Measurements from ENCODE around the gene BPIFB4.
"Not testable (repeated sequence)": the region's sequence is repeated elsewhere in the genome, so short reads cannot be mapped to it uniquely, and the experiment has no call there.

Gene BPIFB4

GRCh38 chr20:33042983-33043730 lies 36.3 kb upstream of the BPIFB4 start:
- H3K27ac ChIP-seq (ENCODE audit: low read length), result no peak overlapping the region
- H3K9ac ChIP-seq (ENCODE audit: low read length in 2 of 2), result no peak overlapping the region
- no peaks in the 10 kb centered on the region for H3K4me1 ChIP-seq (ENCODE audit: control insufficient read depth, insufficient read depth, low read length)
- peaks cover 0 to 3% of the 10 kb centered on the region in 2 donors for H3K27me3 ChIP-seq (ENCODE audit: control insufficient read depth in 1 of 2, insufficient read depth in 2 of 2, low read length in 2 of 2)
- no peak overlapping the region for H3K4me3 ChIP-seq (ENCODE audit: low read length in 2 of 2)
- no peaks in the 10 kb centered on the region for H3K36me3 ChIP-seq (ENCODE audit: control insufficient read depth in 2 of 2, insufficient read depth in 2 of 2, low read length in 2 of 2)
- H3K9me3 ChIP-seq (ENCODE audit: control insufficient read depth in 2 of 2, low read length in 2 of 2), result peaks cover 0 to 11% of the 10 kb centered on the region in 2 donors

- Histone ChIP-seq H3K27ac (ENCODE audit: low read length) (no peak overlapping the region), H3K4me3 (ENCODE audit: low read length in 2 of 2) (no peak overlapping the region), H3K36me3 (ENCODE audit: control insufficient read depth in 2 of 2, insufficient read depth in 2 of 2, low read length in 2 of 2) (no peaks in the 10 kb centered on the region), H3K27me3 (ENCODE audit: control insufficient read depth in 1 of 2, insufficient read depth in 2 of 2, low read length in 2 of 2) (peaks cover 0 to 3% of the 10 kb centered on the region in 2 donors), H3K9ac (ENCODE audit: low read length in 2 of 2) (no peak overlapping the region), H3K9me3 (ENCODE audit: control insufficient read depth in 2 of 2, low read length in 2 of 2) (peaks cover 0 to 11% of the 10 kb centered on the region in 2 donors), H3K4me1 (ENCODE audit: control insufficient read depth, insufficient read depth, low read length) (no peaks in the 10 kb centered on the region)
These were observed 35.7 kb upstream of the BPIFB4 start for GRCh38 chr20:33043731-33044181.

- H3K4me1 ChIP-seq (ENCODE audit: control insufficient read depth, insufficient read depth, low read length); H3K27ac ChIP-seq (ENCODE audit: low read length); H3K27me3 ChIP-seq (ENCODE audit: control insufficient read depth in 1 of 2, insufficient read depth in 2 of 2, low read length in 2 of 2); H3K36me3 ChIP-seq (ENCODE audit: control insufficient read depth in 2 of 2, insufficient read depth in 2 of 2, low read length in 2 of 2); H3K9ac ChIP-seq (ENCODE audit: low read length in 2 of 2); H3K4me3 ChIP-seq (ENCODE audit: low read length in 2 of 2): not testable (repeated sequence)
- H3K9me3 ChIP-seq (ENCODE audit: control insufficient read depth in 2 of 2, low read length in 2 of 2), result peaks cover 0 to 11% of the 10 kb centered on the region in 2 donors
These were observed 34.2 kb upstream of the BPIFB4 start for GRCh38 chr20:33045129-33045721.

GRCh38 chr20:33046412-33046811 lies 33.0 kb upstream of the BPIFB4 start:
- H3K27me3 ChIP-seq (ENCODE audit: control insufficient read depth in 1 of 2, insufficient read depth in 2 of 2, low read length in 2 of 2), result peaks cover 0 to 3% of the 10 kb centered on the region in 2 donors
- peaks cover 0 to 11% of the 10 kb centered on the region in 2 donors for H3K9me3 ChIP-seq (ENCODE audit: control insufficient read depth in 2 of 2, low read length in 2 of 2)
- no peaks in the 10 kb centered on the region for H3K4me1 ChIP-seq (ENCODE audit: control insufficient read depth, insufficient read depth, low read length)
- H3K36me3 ChIP-seq (ENCODE audit: control insufficient read depth in 2 of 2, insufficient read depth in 2 of 2, low read length in 2 of 2), result no peaks in the 10 kb centered on the region
- no peak overlapping the region for H3K4me3 ChIP-seq (ENCODE audit: low read length in 2 of 2)
- H3K27ac ChIP-seq (ENCODE audit: low read length), result no peak overlapping the region
- H3K9ac ChIP-seq (ENCODE audit: low read length in 2 of 2), result no peak overlapping the region

GRCh38 chr20:33051333-33051732 lies 28.1 kb upstream of the BPIFB4 start:
- no peak overlapping the region for H3K27ac ChIP-seq (ENCODE audit: low read length)
- H3K4me1 ChIP-seq (ENCODE audit: control insufficient read depth, insufficient read depth, low read length), result no peaks in the 10 kb centered on the region
- H3K4me3 ChIP-seq (ENCODE audit: low read length in 2 of 2), result no peak overlapping the region
- peaks cover 0 to 5% of the 10 kb centered on the region in 2 donors for H3K27me3 ChIP-seq (ENCODE audit: control insufficient read depth in 1 of 2, insufficient read depth in 2 of 2, low read length in 2 of 2)
- no peak overlapping the region for H3K9ac ChIP-seq (ENCODE audit: low read length in 2 of 2)
- no peaks in the 10 kb centered on the region for H3K36me3 ChIP-seq (ENCODE audit: control insufficient read depth in 2 of 2, insufficient read depth in 2 of 2, low read length in 2 of 2)
- H3K9me3 ChIP-seq (ENCODE audit: control insufficient read depth in 2 of 2, low read length in 2 of 2), result no peaks in the 10 kb centered on the region

GRCh38 chr20:33053291-33054106 lies 25.9 kb upstream of the BPIFB4 start, which contains the start of gene BPIFB3:
Gene BPIFB3, plus strand, starts transcription at chr20:33053903. Its CDS starts 1,533 bp downstream, at chr20:33055436.
- peaks cover 0 to 3% of the 10 kb centered on the region in 2 donors for H3K27me3 ChIP-seq (ENCODE audit: control insufficient read depth in 1 of 2, insufficient read depth in 2 of 2, low read length in 2 of 2)
- H3K4me3 ChIP-seq (ENCODE audit: low read length in 2 of 2), result no peak within 1 kb of the TSS
- H3K36me3 ChIP-seq (ENCODE audit: control insufficient read depth in 2 of 2, insufficient read depth in 2 of 2, low read length in 2 of 2), result no peaks in the 10 kb centered on the region
- H3K9me3 ChIP-seq (ENCODE audit: control insufficient read depth in 2 of 2, low read length in 2 of 2), result no peaks in the 10 kb centered on the region
- H3K4me1 ChIP-seq (ENCODE audit: control insufficient read depth, insufficient read depth, low read length), result no peaks in the 10 kb centered on the region
- no peak within 1 kb of the TSS for H3K27ac ChIP-seq (ENCODE audit: low read length)
- H3K9ac ChIP-seq (ENCODE audit: low read length in 2 of 2), result no peak within 1 kb of the TSS

GRCh38 chr20:33054381-33054780 lies 25.1 kb upstream of the BPIFB4 start:
- Histone ChIP-seq H3K9me3 (ENCODE audit: control insufficient read depth in 2 of 2, low read length in 2 of 2) (no peaks in the 10 kb centered on the region), H3K4me1 (ENCODE audit: control insufficient read depth, insufficient read depth, low read length) (no peaks in the 10 kb centered on the region), H3K9ac (ENCODE audit: low read length in 2 of 2) (no peak overlapping the region), H3K36me3 (ENCODE audit: control insufficient read depth in 2 of 2, insufficient read depth in 2 of 2, low read length in 2 of 2) (no peaks in the 10 kb centered on the region), H3K4me3 (ENCODE audit: low read length in 2 of 2) (no peak overlapping the region), H3K27me3 (ENCODE audit: control insufficient read depth in 1 of 2, insufficient read depth in 2 of 2, low read length in 2 of 2) (peaks cover 0 to 3% of the 10 kb centered on the region in 2 donors), H3K27ac (ENCODE audit: low read length) (no peak overlapping the region)

- Histone ChIP-seq H3K27ac (ENCODE audit: low read length) (no peak overlapping the region), H3K4me3 (ENCODE audit: low read length in 2 of 2) (no peak overlapping the region), H3K27me3 (ENCODE audit: control insufficient read depth in 1 of 2, insufficient read depth in 2 of 2, low read length in 2 of 2) (peaks cover 0 to 3% of the 10 kb centered on the region in 2 donors)
These were observed 24.7 kb upstream of the BPIFB4 start for GRCh38 chr20:33054791-33055190.

GRCh38 chr20:33059136-33059535 lies 20.3 kb upstream of the BPIFB4 start:
- H3K9me3 ChIP-seq (ENCODE audit: control insufficient read depth in 2 of 2, low read length in 2 of 2), result no peaks in the 10 kb centered on the region
- H3K27me3 ChIP-seq (ENCODE audit: control insufficient read depth in 1 of 2, insufficient read depth in 2 of 2, low read length in 2 of 2), result no peaks in the 10 kb centered on the region
- no peaks in the 10 kb centered on the region for H3K4me1 ChIP-seq (ENCODE audit: control insufficient read depth, insufficient read depth, low read length)
- H3K36me3 ChIP-seq (ENCODE audit: control insufficient read depth in 2 of 2, insufficient read depth in 2 of 2, low read length in 2 of 2), result no peaks in the 10 kb centered on the region
- H3K4me3 ChIP-seq (ENCODE audit: low read length in 2 of 2), result no peak overlapping the region
- no peak overlapping the region for H3K27ac ChIP-seq (ENCODE audit: low read length)
- no peak overlapping the region for H3K9ac ChIP-seq (ENCODE audit: low read length in 2 of 2)

More at GRCh38 chr20:33054791-33055190, 24.7 kb upstream of the BPIFB4 start:
- no peaks in the 10 kb centered on the region for H3K4me1 ChIP-seq (ENCODE audit: control insufficient read depth, insufficient read depth, low read length)
- no peaks in the 10 kb centered on the region for H3K36me3 ChIP-seq (ENCODE audit: control insufficient read depth in 2 of 2, insufficient read depth in 2 of 2, low read length in 2 of 2)
- H3K9ac ChIP-seq (ENCODE audit: low read length in 2 of 2), result no peak overlapping the region
- H3K9me3 ChIP-seq (ENCODE audit: control insufficient read depth in 2 of 2, low read length in 2 of 2), result no peaks in the 10 kb centered on the region

- Histone ChIP-seq H3K4me3 (ENCODE audit: low read length in 2 of 2) (no peak overlapping the region), H3K9ac (ENCODE audit: low read length in 2 of 2) (no peak overlapping the region), H3K27ac (ENCODE audit: low read length) (no peak overlapping the region), H3K4me1 (ENCODE audit: control insufficient read depth, insufficient read depth, low read length) (no peaks in the 10 kb centered on the region), H3K9me3 (ENCODE audit: control insufficient read depth in 2 of 2, low read length in 2 of 2) (no peaks in the 10 kb centered on the region), H3K36me3 (ENCODE audit: control insufficient read depth in 2 of 2, insufficient read depth in 2 of 2, low read length in 2 of 2) (no peaks in the 10 kb centered on the region), H3K27me3 (ENCODE audit: control insufficient read depth in 1 of 2, insufficient read depth in 2 of 2, low read length in 2 of 2) (no peaks in the 10 kb centered on the region)
These were observed 19.6 kb upstream of the BPIFB4 start for GRCh38 chr20:33059741-33060390.
